ENCODE data around the gene HLA-F. TPM values are rescaled to one million over a fixed set of nuclear protein-coding genes. Genes with fewer than 3 reads are reported as not detected.

HLA-F gene
- total RNA-seq, 6 donors from 2014 or later, result 163 to 418 (median 191) TPM

DNA sequence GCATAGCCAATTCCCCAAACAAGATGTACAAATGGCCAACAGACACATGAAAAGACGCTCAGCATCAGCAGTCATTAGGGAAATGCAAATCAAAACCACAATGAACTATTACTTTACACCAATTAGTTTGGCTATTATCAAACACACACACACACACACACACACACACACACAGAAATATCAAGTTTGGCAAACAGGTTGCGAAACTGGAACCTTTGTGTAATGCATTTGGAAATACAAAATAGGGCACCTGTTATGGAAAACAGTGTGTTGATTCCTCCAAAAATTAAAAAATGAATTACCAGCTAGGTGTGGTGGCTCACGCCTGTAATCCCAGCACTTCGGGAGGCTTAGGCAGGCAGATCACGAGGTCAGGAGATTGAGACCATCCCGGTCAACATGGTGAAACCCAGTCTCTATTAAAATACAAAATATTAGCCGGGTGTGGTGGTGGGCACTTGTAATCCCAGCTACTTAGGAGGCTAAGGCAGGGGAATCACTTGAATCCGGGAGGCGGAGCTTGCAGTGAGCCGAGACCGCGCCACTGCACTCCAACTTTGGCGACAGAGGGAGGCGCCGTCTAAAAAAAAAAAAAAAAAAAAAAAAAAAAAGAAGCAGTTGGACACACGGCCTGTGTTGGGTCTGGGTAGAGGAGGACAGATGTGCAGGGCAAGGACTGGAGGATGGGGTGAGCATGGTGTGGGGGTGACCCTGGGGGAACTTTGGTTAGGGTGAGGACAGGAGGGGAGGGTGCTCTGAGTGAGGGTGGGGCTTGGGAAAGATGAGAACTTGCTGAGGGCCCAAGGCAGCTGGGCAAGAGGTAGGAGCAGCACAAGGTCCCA lies 23.8 kb downstream of the HLA-F start:
- H3K9me3 ChIP-seq, result no peaks in the 10 kb centered on the region
- H3K36me3 ChIP-seq, result peaks cover 0 to 18% (median 4%) of the 10 kb centered on the region in 4 donors
- H3K27me3 ChIP-seq, result no peaks in the 10 kb centered on the region
- WGBS, 2 donors, result 73 to 89% methylated on average over 16 of the region's 16 CpGs
- no peak for ATAC-seq (ENCODE audit: low FRiP score in 2 of 2)
- peaks cover 23 to 28% (median 27%) of the 10 kb centered on the region in 4 donors for H3K4me1 ChIP-seq
- no peak for TF ChIP-seq EP300 (IDR thresholded peaks at IDR 0.05)
- TF ChIP-seq, protein P1, sequence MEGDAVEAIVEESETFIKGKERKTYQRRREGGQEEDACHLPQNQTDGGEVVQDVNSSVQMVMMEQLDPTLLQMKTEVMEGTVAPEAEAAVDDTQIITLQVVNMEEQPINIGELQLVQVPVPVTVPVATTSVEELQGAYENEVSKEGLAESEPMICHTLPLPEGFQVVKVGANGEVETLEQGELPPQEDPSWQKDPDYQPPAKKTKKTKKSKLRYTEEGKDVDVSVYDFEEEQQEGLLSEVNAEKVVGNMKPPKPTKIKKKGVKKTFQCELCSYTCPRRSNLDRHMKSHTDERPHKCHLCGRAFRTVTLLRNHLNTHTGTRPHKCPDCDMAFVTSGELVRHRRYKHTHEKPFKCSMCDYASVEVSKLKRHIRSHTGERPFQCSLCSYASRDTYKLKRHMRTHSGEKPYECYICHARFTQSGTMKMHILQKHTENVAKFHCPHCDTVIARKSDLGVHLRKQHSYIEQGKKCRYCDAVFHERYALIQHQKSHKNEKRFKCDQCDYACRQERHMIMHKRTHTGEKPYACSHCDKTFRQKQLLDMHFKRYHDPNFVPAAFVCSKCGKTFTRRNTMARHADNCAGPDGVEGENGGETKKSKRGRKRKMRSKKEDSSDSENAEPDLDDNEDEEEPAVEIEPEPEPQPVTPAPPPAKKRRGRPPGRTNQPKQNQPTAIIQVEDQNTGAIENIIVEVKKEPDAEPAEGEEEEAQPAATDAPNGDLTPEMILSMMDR (IDR thresholded peaks at IDR 0.05), result no peak
- TF ChIP-seq POLR2A (IDR thresholded peaks at IDR 0.05), result no peak
- no peak for TF ChIP-seq POLR2AphosphoS5 (IDR thresholded peaks at IDR 0.05)
- H3K4me3 ChIP-seq, result no peak overlapping the region
- no peak overlapping the region for H3K27ac ChIP-seq
- DNase-seq, result no peak

DNA sequence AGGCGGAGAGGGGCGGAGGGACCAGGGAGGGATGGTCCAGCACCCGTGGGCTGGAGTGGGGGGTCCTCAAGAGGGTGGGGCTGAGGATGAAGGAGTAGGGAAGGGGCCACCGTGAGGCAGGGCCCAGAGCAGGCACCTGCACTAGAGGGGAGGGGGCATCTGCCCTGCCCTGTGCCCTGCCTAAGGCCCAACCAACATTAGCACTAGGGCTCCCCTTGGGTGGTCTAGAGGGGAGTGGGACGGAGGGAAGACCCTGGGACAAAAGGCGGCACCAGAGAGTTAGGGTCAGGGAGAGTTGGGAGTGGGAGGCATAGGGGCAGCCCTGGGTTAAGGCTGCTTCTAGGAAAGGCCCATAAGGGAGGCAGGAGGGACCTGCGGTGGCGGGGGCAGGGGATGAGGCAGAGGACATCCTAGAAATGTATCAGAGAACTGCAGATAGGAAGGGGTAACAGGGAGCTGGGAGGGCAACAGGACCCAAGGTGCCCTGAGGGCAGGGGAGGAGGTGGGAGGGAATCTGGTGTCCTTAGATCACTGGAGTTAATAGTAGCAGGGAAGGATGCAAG lies 24.5 kb downstream of the HLA-F start:
- ATAC-seq (ENCODE audit: low FRiP score in 2 of 2) (no peak), DNase-seq (no peak)
- Histone ChIP-seq H3K4me1 (peaks cover 23 to 30% (median 28%) of the 10 kb centered on the region in 4 donors), H3K4me3 (peak overlapping the region in 3 of 4 donors; percentile 60 to 86 (median 77)), H3K9me3 (no peaks in the 10 kb centered on the region), H3K27ac (no peak overlapping the region), H3K36me3 (peaks cover 0 to 18% (median 4%) of the 10 kb centered on the region in 4 donors), H3K27me3 (no peaks in the 10 kb centered on the region)
- 82 to 85% methylated on average over 8 of the region's 8 CpGs for WGBS, 2 donors
- TF ChIP-seq POLR2AphosphoS5 (IDR thresholded peaks at IDR 0.05) (no peak), POLR2A (IDR thresholded peaks at IDR 0.05) (no peak), EP300 (IDR thresholded peaks at IDR 0.05) (no peak)
- TF ChIP-seq, protein P1 (IDR thresholded peaks at IDR 0.05), result no peak

DNA sequence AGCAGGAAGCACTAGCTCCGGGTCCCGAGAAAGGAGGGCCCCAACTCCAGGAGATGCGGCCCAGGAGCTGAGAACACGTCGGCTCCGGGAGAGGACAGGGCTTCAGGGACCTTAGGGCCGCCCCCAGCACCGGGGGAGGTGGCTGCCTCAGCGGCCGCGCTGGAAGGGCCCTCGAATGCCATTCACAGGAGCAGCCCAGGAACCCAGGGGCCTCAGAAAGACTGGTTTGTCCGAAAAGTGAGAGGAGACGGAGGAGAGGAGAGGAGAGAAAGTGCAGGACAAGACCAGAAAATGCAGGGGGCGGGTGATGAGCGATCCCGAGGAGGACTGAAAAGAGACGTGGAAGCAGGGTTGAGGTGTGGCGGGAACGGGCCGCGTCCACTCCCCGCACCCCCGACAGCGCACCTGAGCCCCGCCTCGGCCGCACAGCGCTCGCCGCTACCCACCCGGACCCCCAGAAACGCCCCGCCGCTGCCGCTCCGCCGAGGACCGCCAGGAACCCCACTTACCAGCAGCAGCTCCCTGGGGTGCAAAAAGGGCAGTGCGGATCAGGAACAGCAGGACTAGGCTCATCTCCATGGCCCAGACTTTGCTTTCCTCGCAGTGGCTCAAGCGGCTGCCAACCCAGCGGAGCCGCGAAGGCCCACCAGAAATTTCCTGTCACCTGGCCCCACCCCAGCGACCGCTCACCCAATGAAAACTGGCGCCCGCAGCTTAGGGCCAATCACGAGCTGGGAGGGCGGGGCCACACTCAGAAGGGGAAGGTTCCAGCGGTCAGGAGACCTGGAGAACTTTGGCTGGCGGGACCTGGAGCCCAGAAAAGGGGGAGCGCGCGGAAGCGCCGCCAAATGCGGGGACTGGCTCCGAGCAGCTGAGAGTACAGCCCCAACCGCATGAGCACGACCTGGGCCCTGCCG lies 25.4 kb downstream of the HLA-F start:
- Histone ChIP-seq H3K27ac (peak overlapping the region; percentile 70 to 82 (median 78)), H3K4me1 (peaks cover 26 to 35% (median 29%) of the 10 kb centered on the region in 4 donors), H3K9me3 (no peaks in the 10 kb centered on the region), H3K36me3 (peaks cover 0 to 17% (median 4%) of the 10 kb centered on the region in 4 donors), H3K4me3 (peak overlapping the region; percentile 32 to 86 (median 68)), H3K27me3 (no peaks in the 10 kb centered on the region)
- no peak for TF ChIP-seq EP300 (IDR thresholded peaks at IDR 0.05)
- TF ChIP-seq, protein P1 (IDR thresholded peaks at IDR 0.05), result peak in 2 of 6 experiments; percentile 10 to 18
- TF ChIP-seq POLR2AphosphoS5 (IDR thresholded peaks at IDR 0.05), result peak; percentile 52 to 77
- peak; percentile 43 to 91 (median 68) for TF ChIP-seq POLR2A (IDR thresholded peaks at IDR 0.05)
- WGBS, 2 donors, result 0 to 1% methylated on average over 35 to 41 of the region's 63 CpGs
- peak; percentile 94 to 96 for DNase-seq
- ATAC-seq (ENCODE audit: low FRiP score in 2 of 2), result peak; percentile 89 to 90

DNA sequence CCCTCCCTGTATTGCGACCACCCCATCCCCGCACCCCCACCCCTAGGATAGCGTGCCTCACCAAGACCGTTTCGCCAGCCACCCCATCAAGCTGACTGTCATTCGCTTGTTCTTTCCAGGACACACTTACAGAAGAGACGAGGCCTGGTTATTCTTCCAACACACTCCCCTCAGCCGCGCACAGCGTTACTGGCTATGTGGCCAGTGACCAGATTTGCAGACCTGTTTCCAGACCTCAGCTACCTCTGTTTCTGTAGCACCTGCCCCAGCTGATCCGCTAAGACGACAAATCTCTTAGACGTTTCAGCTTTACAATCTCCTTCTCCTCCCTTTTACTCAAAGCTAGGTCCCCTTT lies 26.1 kb downstream of the HLA-F start:
- peaks cover 0 to 11% (median 4%) of the 10 kb centered on the region in 4 donors for H3K36me3 ChIP-seq
- ATAC-seq (ENCODE audit: low FRiP score in 2 of 2) (no peak), DNase-seq (no peak)
- peak overlapping the region; percentile 70 to 82 (median 78) for H3K27ac ChIP-seq
- 4 to 12% methylated on average over 9 to 12 of the region's 13 CpGs for WGBS, 2 donors
- H3K9me3 ChIP-seq, result no peaks in the 10 kb centered on the region
- no peak for TF ChIP-seq EP300 (IDR thresholded peaks at IDR 0.05)
- TF ChIP-seq POLR2A (IDR thresholded peaks at IDR 0.05), result no peak
- TF ChIP-seq, protein P1 (IDR thresholded peaks at IDR 0.05), result no peak
- TF ChIP-seq POLR2AphosphoS5 (IDR thresholded peaks at IDR 0.05), result no peak
- peak overlapping the region; percentile 32 to 86 (median 68) for H3K4me3 ChIP-seq
- peaks cover 26 to 35% (median 29%) of the 10 kb centered on the region in 4 donors for H3K4me1 ChIP-seq
- no peaks in the 10 kb centered on the region for H3K27me3 ChIP-seq
